ENCODE results near the gene CRIP1. TPM values are rescaled to one million over a fixed set of nuclear protein-coding genes. Genes with fewer than 3 reads are reported as not detected.

CRIP1 gene
- total and polyA plus RNA-seq, 10 of the 15 experiments (the other 5 are each of a cell fraction or from before 2014, with no cell fraction given), result 66.8 to 259 (median 154) TPM

DNA sequence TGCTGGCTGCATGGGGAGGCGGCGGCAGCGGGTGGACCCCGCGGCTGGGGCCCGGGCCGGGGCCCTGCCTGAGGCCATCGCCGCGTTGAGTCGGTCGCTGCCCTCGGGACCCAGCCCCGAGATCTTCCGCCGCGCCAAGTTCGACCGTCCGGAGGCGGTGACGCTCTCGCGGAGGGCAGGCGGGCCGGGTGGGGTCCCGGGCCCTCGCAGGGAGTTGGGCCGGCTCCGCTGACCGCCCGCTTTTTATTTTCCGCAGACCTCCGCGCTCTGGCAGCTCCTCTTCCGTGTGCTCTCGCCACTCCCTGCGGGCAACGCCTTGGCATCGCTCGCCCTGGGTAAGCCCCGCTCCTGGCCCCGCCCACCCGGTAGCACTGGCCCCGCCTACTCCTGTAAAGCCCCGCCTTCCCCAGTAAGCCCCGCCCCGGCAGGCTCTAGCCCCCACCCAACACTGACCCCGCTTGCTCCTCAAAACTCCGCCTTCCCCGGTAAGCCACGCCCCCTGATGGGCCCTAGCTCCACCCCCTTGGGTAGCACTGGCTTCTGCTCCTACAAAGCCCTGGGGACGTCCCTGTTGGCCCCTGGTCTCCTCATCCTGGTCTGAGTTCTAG is 4.8 kb downstream of the CRIP1 start (continued):
- TF ChIP-seq TARDBP (IDR thresholded peaks at IDR 0.05; ENCODE audit: borderline replicate concordance), result no peak
- no peak for TF ChIP-seq NRF1 (conservative IDR thresholded peaks at IDR 0.05; ENCODE audit: low read depth, low read length)
- TF ChIP-seq DPF2 (IDR thresholded peaks at IDR 0.05), result peak; percentile 55
- TF ChIP-seq, protein P1, sequence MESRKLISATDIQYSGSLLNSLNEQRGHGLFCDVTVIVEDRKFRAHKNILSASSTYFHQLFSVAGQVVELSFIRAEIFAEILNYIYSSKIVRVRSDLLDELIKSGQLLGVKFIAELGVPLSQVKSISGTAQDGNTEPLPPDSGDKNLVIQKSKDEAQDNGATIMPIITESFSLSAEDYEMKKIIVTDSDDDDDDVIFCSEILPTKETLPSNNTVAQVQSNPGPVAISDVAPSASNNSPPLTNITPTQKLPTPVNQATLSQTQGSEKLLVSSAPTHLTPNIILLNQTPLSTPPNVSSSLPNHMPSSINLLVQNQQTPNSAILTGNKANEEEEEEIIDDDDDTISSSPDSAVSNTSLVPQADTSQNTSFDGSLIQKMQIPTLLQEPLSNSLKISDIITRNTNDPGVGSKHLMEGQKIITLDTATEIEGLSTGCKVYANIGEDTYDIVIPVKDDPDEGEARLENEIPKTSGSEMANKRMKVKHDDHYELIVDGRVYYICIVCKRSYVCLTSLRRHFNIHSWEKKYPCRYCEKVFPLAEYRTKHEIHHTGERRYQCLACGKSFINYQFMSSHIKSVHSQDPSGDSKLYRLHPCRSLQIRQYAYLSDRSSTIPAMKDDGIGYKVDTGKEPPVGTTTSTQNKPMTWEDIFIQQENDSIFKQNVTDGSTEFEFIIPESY (IDR thresholded peaks at IDR 0.05), result no peak
- no peak for TF ChIP-seq PML (IDR thresholded peaks at IDR 0.05; ENCODE audit: low read length)
- peak; percentile 32 for TF ChIP-seq NR2F1 (conservative IDR thresholded peaks at IDR 0.05)
- TF ChIP-seq YBX1 (IDR thresholded peaks at IDR 0.05), result no peak
- no peak for TF ChIP-seq FOXM1 (IDR thresholded peaks at IDR 0.05; ENCODE audit: low read depth, low read length)
- TF ChIP-seq, protein P2, sequence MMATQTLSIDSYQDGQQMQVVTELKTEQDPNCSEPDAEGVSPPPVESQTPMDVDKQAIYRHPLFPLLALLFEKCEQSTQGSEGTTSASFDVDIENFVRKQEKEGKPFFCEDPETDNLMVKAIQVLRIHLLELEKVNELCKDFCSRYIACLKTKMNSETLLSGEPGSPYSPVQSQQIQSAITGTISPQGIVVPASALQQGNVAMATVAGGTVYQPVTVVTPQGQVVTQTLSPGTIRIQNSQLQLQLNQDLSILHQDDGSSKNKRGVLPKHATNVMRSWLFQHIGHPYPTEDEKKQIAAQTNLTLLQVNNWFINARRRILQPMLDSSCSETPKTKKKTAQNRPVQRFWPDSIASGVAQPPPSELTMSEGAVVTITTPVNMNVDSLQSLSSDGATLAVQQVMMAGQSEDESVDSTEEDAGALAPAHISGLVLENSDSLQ (IDR thresholded peaks at IDR 0.05), result no peak
- TF ChIP-seq, protein P3, sequence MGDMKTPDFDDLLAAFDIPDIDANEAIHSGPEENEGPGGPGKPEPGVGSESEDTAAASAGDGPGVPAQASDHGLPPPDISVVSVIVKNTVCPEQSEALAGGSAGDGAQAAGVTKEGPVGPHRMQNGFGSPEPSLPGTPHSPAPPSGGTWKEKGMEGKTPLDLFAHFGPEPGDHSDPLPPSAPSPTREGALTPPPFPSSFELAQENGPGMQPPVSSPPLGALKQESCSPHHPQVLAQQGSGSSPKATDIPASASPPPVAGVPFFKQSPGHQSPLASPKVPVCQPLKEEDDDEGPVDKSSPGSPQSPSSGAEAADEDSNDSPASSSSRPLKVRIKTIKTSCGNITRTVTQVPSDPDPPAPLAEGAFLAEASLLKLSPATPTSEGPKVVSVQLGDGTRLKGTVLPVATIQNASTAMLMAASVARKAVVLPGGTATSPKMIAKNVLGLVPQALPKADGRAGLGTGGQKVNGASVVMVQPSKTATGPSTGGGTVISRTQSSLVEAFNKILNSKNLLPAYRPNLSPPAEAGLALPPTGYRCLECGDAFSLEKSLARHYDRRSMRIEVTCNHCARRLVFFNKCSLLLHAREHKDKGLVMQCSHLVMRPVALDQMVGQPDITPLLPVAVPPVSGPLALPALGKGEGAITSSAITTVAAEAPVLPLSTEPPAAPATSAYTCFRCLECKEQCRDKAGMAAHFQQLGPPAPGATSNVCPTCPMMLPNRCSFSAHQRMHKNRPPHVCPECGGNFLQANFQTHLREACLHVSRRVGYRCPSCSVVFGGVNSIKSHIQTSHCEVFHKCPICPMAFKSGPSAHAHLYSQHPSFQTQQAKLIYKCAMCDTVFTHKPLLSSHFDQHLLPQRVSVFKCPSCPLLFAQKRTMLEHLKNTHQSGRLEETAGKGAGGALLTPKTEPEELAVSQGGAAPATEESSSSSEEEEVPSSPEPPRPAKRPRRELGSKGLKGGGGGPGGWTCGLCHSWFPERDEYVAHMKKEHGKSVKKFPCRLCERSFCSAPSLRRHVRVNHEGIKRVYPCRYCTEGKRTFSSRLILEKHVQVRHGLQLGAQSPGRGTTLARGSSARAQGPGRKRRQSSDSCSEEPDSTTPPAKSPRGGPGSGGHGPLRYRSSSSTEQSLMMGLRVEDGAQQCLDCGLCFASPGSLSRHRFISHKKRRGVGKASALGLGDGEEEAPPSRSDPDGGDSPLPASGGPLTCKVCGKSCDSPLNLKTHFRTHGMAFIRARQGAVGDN (IDR thresholded peaks at IDR 0.05), result no peak
- TF ChIP-seq ETV6 (conservative IDR thresholded peaks at IDR 0.05 in 1 of 2, IDR thresholded peaks at IDR 0.05 in 1 of 2; ENCODE audit: borderline replicate concordance in 1 of 2, low read depth in 1 of 2), result no peak
- no peak for TF ChIP-seq CREB1 (IDR thresholded peaks at IDR 0.05; ENCODE audit: low read depth)
- TF ChIP-seq CREM (IDR thresholded peaks at IDR 0.05; ENCODE audit: low read depth), result 0 out of 2 replicates have a peak, but pooled peaks have one; percentile 7
- no peak for TF ChIP-seq BRCA1 (IDR thresholded peaks at IDR 0.05; ENCODE audit: low read depth, low read length)
- TF ChIP-seq EP300 (IDR thresholded peaks at IDR 0.05; ENCODE audit: borderline replicate concordance in 1 of 2, control insufficient read depth in 1 of 2, low read depth in 2 of 2, low read length in 2 of 2), result no peak
- TF ChIP-seq MXI1 (IDR thresholded peaks at IDR 0.05; ENCODE audit: low read depth, low read length), result peak; percentile 83; the same call in 1 of the 2 replicates
- TF ChIP-seq, protein P4, sequence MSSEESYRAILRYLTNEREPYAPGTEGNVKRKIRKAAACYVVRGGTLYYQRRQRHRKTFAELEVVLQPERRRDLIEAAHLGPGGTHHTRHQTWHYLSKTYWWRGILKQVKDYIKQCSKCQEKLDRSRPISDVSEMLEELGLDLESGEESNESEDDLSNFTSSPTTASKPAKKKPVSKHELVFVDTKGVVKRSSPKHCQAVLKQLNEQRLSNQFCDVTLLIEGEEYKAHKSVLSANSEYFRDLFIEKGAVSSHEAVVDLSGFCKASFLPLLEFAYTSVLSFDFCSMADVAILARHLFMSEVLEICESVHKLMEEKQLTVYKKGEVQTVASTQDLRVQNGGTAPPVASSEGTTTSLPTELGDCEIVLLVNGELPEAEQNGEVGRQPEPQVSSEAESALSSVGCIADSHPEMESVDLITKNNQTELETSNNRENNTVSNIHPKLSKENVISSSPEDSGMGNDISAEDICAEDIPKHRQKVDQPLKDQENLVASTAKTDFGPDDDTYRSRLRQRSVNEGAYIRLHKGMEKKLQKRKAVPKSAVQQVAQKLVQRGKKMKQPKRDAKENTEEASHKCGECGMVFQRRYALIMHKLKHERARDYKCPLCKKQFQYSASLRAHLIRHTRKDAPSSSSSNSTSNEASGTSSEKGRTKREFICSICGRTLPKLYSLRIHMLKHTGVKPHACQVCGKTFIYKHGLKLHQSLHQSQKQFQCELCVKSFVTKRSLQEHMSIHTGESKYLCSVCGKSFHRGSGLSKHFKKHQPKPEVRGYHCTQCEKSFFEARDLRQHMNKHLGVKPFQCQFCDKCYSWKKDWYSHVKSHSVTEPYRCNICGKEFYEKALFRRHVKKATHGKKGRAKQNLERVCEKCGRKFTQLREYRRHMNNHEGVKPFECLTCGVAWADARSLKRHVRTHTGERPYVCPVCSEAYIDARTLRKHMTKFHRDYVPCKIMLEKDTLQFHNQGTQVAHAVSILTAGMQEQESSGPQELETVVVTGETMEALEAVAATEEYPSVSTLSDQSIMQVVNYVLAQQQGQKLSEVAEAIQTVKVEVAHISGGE (CRISPR knock-in tag; IDR thresholded peaks at IDR 0.05), result no peak
- no peak for TF ChIP-seq MTA3 (IDR thresholded peaks at IDR 0.05; ENCODE audit: borderline replicate concordance, low read length)

Measured in GM12878 (cell line).